Upper lobe of right lung (tissue), 1 donor: ENCODE data around the gene AKTIP. TPM values are rescaled to one million over a fixed set of nuclear protein-coding genes. Genes with fewer than 3 reads are reported as not detected.

ENCODE experiments used
- ATAC-seq: fragments of 200-7000 bp; cut with Tn5 transposase; one replicate; pipeline ENCODE4 v1.9.1; 2020; ENCODE audit warnings: mild to moderate bottlenecking, moderate library complexity
- DNase-seq: peaks from one replicate; pipeline ENCODE4 v3.0.0-alpha.2; 2020
- H3K27ac ChIP-seq: fragments of 200-600 bp; one replicate; pipeline ENCODE4 v1.8.0; 2022
- H3K27me3 ChIP-seq: fragments of 200-600 bp; one replicate; pipeline ENCODE4 v1.8.0; 2022; ENCODE audit warnings: mild to moderate bottlenecking
- H3K36me3 ChIP-seq: fragments of 200-600 bp; one replicate; pipeline ENCODE4 v1.8.0; 2022
- H3K4me1 ChIP-seq: fragments of 200-600 bp; one replicate; pipeline ENCODE4 v1.8.0; 2022
- H3K4me3 ChIP-seq: fragments of 200-600 bp; one replicate; pipeline ENCODE4 v1.8.0; 2022; ENCODE audit warnings: mild to moderate bottlenecking
- H3K9me3 ChIP-seq: fragments of 200-600 bp; one replicate; pipeline ENCODE4 v1.8.0; 2022
- CTCF ChIP-seq: fragments of 200-600 bp; IDR thresholded peaks from one replicate; pipeline ENCODE4 v1.8.0; 2022; ENCODE audit warnings: antibody characterized with exemption
- intact Hi-C: fragments of 100-400 bp; cut with DNase I; formaldehyde crosslinking; loops from one replicate; pipeline ENCODE4 v1.11.0; 2022
- long read RNA-seq: library from polyadenylated mRNA; unstranded; transcript quantifications from one replicate; pipeline ENCODE4 v2.0.0, GENCODE V29; 2021
- total RNA-seq: library from RNA; stranded (reverse); fragmentation: NEBNext Ultra II Directional; extraction: Animal tissue kit (Norgen Biotek cat#: 25700); gene quantifications from one replicate; pipeline ENCODE4 v1.2.1, GENCODE V29; 2021
- donor health status: DM: no; HTN: yes; CAD: no; lungs with severe emphysema.

The AKTIP gene
- total RNA-seq, result 40.7 TPM
- long read RNA-seq, transcript AKTIP-202 (10 exons, 2,426 nt), result major isoform, 15 of 70 reads
- long read RNA-seq, partial matches to known transcripts, result 4 of 70 reads
- long read RNA-seq, other reads (novel, unspliced or antisense), result 51 of 70 reads

GRCh38 chr16:53502331-53503269 is at the start of gene AKTIP:
AKTIP (minus strand) TSS chr16:53503209; CDS start chr16:53500259, 2,950 bp downstream.
- no peaks in the 10 kb centered on the region for H3K9me3 ChIP-seq
- peak within 1 kb of the TSS; percentile 94 for H3K27ac ChIP-seq
- H3K27me3 ChIP-seq, result no peaks in the 10 kb centered on the region
- peak within 1 kb of the TSS; percentile 91 for H3K4me3 ChIP-seq
- peak; percentile 59 for ATAC-seq
- no peak for TF ChIP-seq CTCF
- peak; percentile 91 for DNase-seq
- peaks cover 26% of the 10 kb centered on the region for H3K4me1 ChIP-seq
- intact Hi-C loops, result no loop called here
- peaks cover 22% of the 10 kb centered on the region for H3K36me3 ChIP-seq

GRCh38 chr16:53549970-53550690 is 47.1 kb upstream of the AKTIP start:
- no peaks in the 10 kb centered on the region for H3K27me3 ChIP-seq
- no peak overlapping the region for H3K27ac ChIP-seq
- intact Hi-C loops, result no loop called here
- TF ChIP-seq CTCF, result peak; percentile 65
- DNase-seq (no peak), ATAC-seq (peak; percentile 91)
- no peak overlapping the region for H3K4me3 ChIP-seq
- H3K36me3 ChIP-seq, result no peaks in the 10 kb centered on the region
- no peaks in the 10 kb centered on the region for H3K9me3 ChIP-seq
- H3K4me1 ChIP-seq, result no peaks in the 10 kb centered on the region

- Histone ChIP-seq H3K27ac (no peak overlapping the region), H3K36me3 (no peaks in the 10 kb centered on the region), H3K4me3 (no peak overlapping the region), H3K9me3 (no peaks in the 10 kb centered on the region), H3K4me1 (no peaks in the 10 kb centered on the region), H3K27me3 (no peaks in the 10 kb centered on the region)
- ATAC-seq (peak; percentile 11), DNase-seq (no peak)
- intact Hi-C loops, result no loop called here
- peak; percentile 4 for TF ChIP-seq CTCF
Measured at GRCh38 chr16:53546988-53547391, 44.0 kb upstream of the AKTIP start.

- no peaks in the 10 kb centered on the region for H3K9me3 ChIP-seq
- no peaks in the 10 kb centered on the region for H3K36me3 ChIP-seq
- no peak for DNase-seq
- H3K4me1 ChIP-seq, result no peaks in the 10 kb centered on the region
- H3K27ac ChIP-seq, result no peak overlapping the region
- ATAC-seq, result no peak
- intact Hi-C loops, result no loop called here
- no peaks in the 10 kb centered on the region for H3K27me3 ChIP-seq
- no peak overlapping the region for H3K4me3 ChIP-seq
- no peak for TF ChIP-seq CTCF
Measured at GRCh38 chr16:53545433-53545832, 42.4 kb upstream of the AKTIP start.

GRCh38 chr16:53542283-53542682 is 39.3 kb upstream of the AKTIP start:
- H3K27me3 ChIP-seq, result no peaks in the 10 kb centered on the region

More at GRCh38 chr16:53542283-53542682, 39.3 kb upstream of the AKTIP start:
- no peaks in the 10 kb centered on the region for H3K36me3 ChIP-seq
- DNase-seq, result no peak
- peak; percentile 31 for ATAC-seq
- H3K27ac ChIP-seq, result no peak overlapping the region
- H3K4me1 ChIP-seq, result no peaks in the 10 kb centered on the region
- TF ChIP-seq CTCF, result no peak
- no peaks in the 10 kb centered on the region for H3K9me3 ChIP-seq
- no peak overlapping the region for H3K4me3 ChIP-seq
- intact Hi-C loops, result no loop called here
